Measurements from ENCODE around the gene BAHD1. TPM values are rescaled to one million over a fixed set of nuclear protein-coding genes. Genes with fewer than 3 reads are reported as not detected.

The BAHD1 gene
- total RNA-seq, 1 donor from 2014 or later = 29.8 TPM

GRCh38 chr15:40428185-40428584 is 12.6 kb upstream of the BAHD1 start:
- ATAC-seq = peak; percentile 60
- no peaks in the 10 kb centered on the region for H3K27me3 ChIP-seq
- no peak overlapping the region for H3K27ac ChIP-seq
- no peaks in the 10 kb centered on the region for H3K36me3 ChIP-seq
- DNase-seq = no peak
- H3K9me3 ChIP-seq = no peaks in the 10 kb centered on the region
- intact Hi-C loops (cut with DNase I) = loop anchor here (10.0 kb wide), 1 partner anchor 63 kb away; no protein-coding TSS in a partner anchor
- TF ChIP-seq CTCF (IDR thresholded peaks at IDR 0.05) = no peak
- no peaks in the 10 kb centered on the region for H3K4me1 ChIP-seq
- H3K4me3 ChIP-seq = no peak overlapping the region

GRCh38 chr15:40429068-40429710 is 11.6 kb upstream of the BAHD1 start:
- Histone ChIP-seq H3K27ac (no peak overlapping the region), H3K9me3 (no peaks in the 10 kb centered on the region), H3K4me1 (no peaks in the 10 kb centered on the region), H3K4me3 (no peak overlapping the region), H3K27me3 (no peaks in the 10 kb centered on the region), H3K36me3 (no peaks in the 10 kb centered on the region)
- intact Hi-C loops (cut with DNase I) = loop anchor here (10.0 kb wide), 1 partner anchor 64 kb away; no protein-coding TSS in a partner anchor
- no peak for TF ChIP-seq CTCF (IDR thresholded peaks at IDR 0.05)
- DNase-seq (no peak), ATAC-seq (no peak)

- Histone ChIP-seq H3K4me3 (no peak overlapping the region), H3K27ac (no peak overlapping the region), H3K9me3 (no peaks in the 10 kb centered on the region), H3K36me3 (no peaks in the 10 kb centered on the region), H3K4me1 (no peaks in the 10 kb centered on the region), H3K27me3 (peaks cover 2% of the 10 kb centered on the region)
- intact Hi-C loops (cut with DNase I) = no loop called here
- no peak for ATAC-seq
- DNase-seq = no peak
- TF ChIP-seq CTCF (IDR thresholded peaks at IDR 0.05) = no peak
Measured at GRCh38 chr15:40430271-40430805, 10.4 kb upstream of the BAHD1 start.

- intact Hi-C loops (cut with DNase I) = no loop called here
- TF ChIP-seq CTCF (IDR thresholded peaks at IDR 0.05) = no peak
- no peak overlapping the region for H3K27ac ChIP-seq
- H3K36me3 ChIP-seq = no peaks in the 10 kb centered on the region
- DNase-seq (no peak), ATAC-seq (no peak)
- no peaks in the 10 kb centered on the region for H3K9me3 ChIP-seq
- peaks cover 30% of the 10 kb centered on the region for H3K27me3 ChIP-seq
- no peak overlapping the region for H3K4me3 ChIP-seq
- H3K4me1 ChIP-seq = peaks cover 23% of the 10 kb centered on the region
Measured at GRCh38 chr15:40435023-40435709, 5.6 kb upstream of the BAHD1 start.

GRCh38 chr15:40435710-40436089 is 5.1 kb upstream of the BAHD1 start:
- DNase-seq (no peak), ATAC-seq (no peak)
- TF ChIP-seq CTCF (IDR thresholded peaks at IDR 0.05) = no peak
- H3K4me1 ChIP-seq = peaks cover 24% of the 10 kb centered on the region
- no peaks in the 10 kb centered on the region for H3K9me3 ChIP-seq
- peaks cover 30% of the 10 kb centered on the region for H3K27me3 ChIP-seq
- no peaks in the 10 kb centered on the region for H3K36me3 ChIP-seq
- no peak overlapping the region for H3K27ac ChIP-seq
- intact Hi-C loops (cut with DNase I) = no loop called here
- peak overlapping the region; percentile 33 for H3K4me3 ChIP-seq
